ENCODE data around the gene SLC1A7. TPM values are rescaled to one million over a fixed set of nuclear protein-coding genes. Genes with fewer than 3 reads are reported as not detected.

Gene SLC1A7
- total and polyA plus RNA-seq, 5 experiments from 2014 or later = not detected

Other genes starting within 250 kb of the SLC1A7 start
- 100 to 1,000 TPM; 162 to 172 TPM for gene ECHDC2, start 220.9 kb downstream of the SLC1A7 start, total RNA-seq
- 10 to 100 TPM; 19.4 to 32.6 (median 23.9) TPM for gene ECHDC2, start 220.9 kb downstream of the SLC1A7 start, polyA plus RNA-seq
- 10 to 100 TPM; 44.9 to 46.4 TPM for gene SCP2, start 215.4 kb downstream of the SLC1A7 start, total RNA-seq
- gene SCP2, start 215.4 kb downstream of the SLC1A7 start, polyA plus RNA-seq = 100 to 1,000 TPM; 117 to 167 (median 147) TPM
- not detected for gene PODN, start 80.4 kb downstream of the SLC1A7 start, total RNA-seq
- under 1 TPM in 1 of 3 donors, not detected in 2; 0.35 TPM for gene PODN, start 80.4 kb downstream of the SLC1A7 start, polyA plus RNA-seq
- gene CPT2, start 54.2 kb upstream of the SLC1A7 start, total RNA-seq = 10 to 100 TPM; 23.1 to 24.2 TPM
- 10 to 100 TPM; 15.2 to 23.8 (median 19.1) TPM for gene CPT2, start 54.2 kb upstream of the SLC1A7 start, polyA plus RNA-seq
- gene CZIB, start 78.0 kb upstream of the SLC1A7 start, total RNA-seq = 10 to 100 TPM; 89.9 to 95.6 TPM
- gene CZIB, start 78.0 kb upstream of the SLC1A7 start, polyA plus RNA-seq = 10 to 100 TPM; 61.2 to 66.5 (median 62.6) TPM
- 10 to 100 TPM; 54.1 to 61.1 TPM for gene MAGOH, start 95.9 kb upstream of the SLC1A7 start, total RNA-seq
- 100 to 1,000 TPM in 2 of 3 donors, 10 to 100 TPM in 1; 99.7 to 116 (median 114) TPM for gene MAGOH, start 95.9 kb upstream of the SLC1A7 start, polyA plus RNA-seq
- gene LRP8, start 185.4 kb upstream of the SLC1A7 start, total RNA-seq = 10 to 100 TPM; 11.4 to 11.7 TPM
- 1 to 10 TPM in 2 of 3 donors, under 1 TPM in 1; 0.75 to 1.4 (median 1.3) TPM for gene LRP8, start 185.4 kb upstream of the SLC1A7 start, polyA plus RNA-seq

Measured in naive thymus-derived CD8-positive, alpha-beta T cell (primary cell).